IPS-20b (cell line): ENCODE data around the gene FBL.
A peak's percentile ranks its signal among the peaks of the same experiment; 100 is the strongest.
"Not testable (repeated sequence)": the region's sequence is repeated elsewhere in the genome, so short reads cannot be mapped to it uniquely, and the experiment has no call there.

ENCODE experiments used
- H3K27ac ChIP-seq: one replicate; pipeline ENCODE4 v1.5.1; 2013; ENCODE audit warnings: low read length
- H3K27me3 ChIP-seq: 2 replicates; pipeline ENCODE4 v1.6.1; 2013; ENCODE audit warnings: mild to moderate bottlenecking, low read length, inconsistent platforms; ENCODE audit not compliant: insufficient read depth
- H3K36me3 ChIP-seq: 2 replicates; pipeline ENCODE4 v1.6.1; 2013; ENCODE audit warnings: low read depth, mild to moderate bottlenecking, inconsistent platforms, low read length, moderate library complexity; ENCODE audit not compliant: insufficient read depth
- H3K4me1 ChIP-seq: 2 replicates; pipeline ENCODE4 v1.6.1; 2013; ENCODE audit warnings: mild to moderate bottlenecking, control low read depth, inconsistent platforms, low read length, moderate library complexity; ENCODE audit not compliant: insufficient read depth
- H3K4me3 ChIP-seq: 2 replicates; pipeline ENCODE4 v1.5.1; 2013; ENCODE audit warnings: mild to moderate bottlenecking, low read length, inconsistent platforms
- H3K9ac ChIP-seq: 2 replicates; pipeline ENCODE4 v1.6.1; 2013; ENCODE audit warnings: low read depth, mild to moderate bottlenecking, inconsistent platforms, low read length, moderate library complexity
- H3K9me3 ChIP-seq: 2 replicates; pipeline ENCODE4 v1.6.1; 2013; ENCODE audit warnings: mild to moderate bottlenecking, low read depth, low read length, inconsistent platforms; ENCODE audit not compliant: insufficient read depth

Gene FBL

DNA sequence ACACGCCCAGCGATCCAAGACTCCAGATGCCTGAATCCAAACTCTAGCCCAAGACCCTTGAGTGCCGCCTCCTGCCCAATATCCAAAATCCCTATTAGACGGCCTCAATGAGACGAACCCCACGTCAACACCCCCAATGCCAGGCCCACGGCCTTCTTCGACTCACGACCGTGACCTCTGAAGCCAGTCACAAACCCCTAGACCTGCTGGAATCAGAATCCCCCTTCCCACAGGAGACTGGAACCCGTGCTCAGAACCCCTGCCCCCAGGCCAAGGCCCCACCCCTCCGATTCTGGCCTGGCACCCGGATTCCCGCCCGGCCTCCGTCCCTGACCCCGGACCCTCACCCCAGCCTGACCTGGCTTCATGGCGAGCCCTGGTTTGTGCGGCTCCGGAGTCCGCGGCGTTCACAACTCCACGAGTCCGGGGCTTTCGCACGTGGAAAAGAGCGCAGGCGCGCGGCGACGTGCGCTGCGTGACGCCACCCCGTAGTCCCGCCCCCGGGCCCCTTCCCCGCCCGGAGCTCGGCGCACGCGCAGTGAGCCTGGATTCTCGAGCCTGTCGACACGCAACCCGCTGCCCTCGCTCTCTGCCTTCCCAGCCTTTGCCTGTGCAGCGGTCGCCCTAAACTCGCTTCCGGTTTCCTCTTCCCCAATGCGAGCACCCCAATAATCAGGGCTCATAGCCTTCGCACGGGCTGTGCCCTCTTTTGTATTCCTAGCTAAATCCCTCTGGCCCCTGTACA, at the start of gene FBL:
FBL (minus strand) TSS at position 447 of the 745 bp plus-strand sequence; CDS start at position 368, 79 bp downstream.
- Histone ChIP-seq H3K9me3 (no peaks in the 10 kb centered on the region), H3K27ac (peak within 1 kb of the TSS; percentile 10), H3K27me3 (no peaks in the 10 kb centered on the region), H3K4me3 (peak within 1 kb of the TSS; percentile 84), H3K9ac (peak within 1 kb of the TSS; percentile 88), H3K4me1 (peaks cover 19% of the 10 kb centered on the region), H3K36me3 (peaks cover 6% of the 10 kb centered on the region)

DNA sequence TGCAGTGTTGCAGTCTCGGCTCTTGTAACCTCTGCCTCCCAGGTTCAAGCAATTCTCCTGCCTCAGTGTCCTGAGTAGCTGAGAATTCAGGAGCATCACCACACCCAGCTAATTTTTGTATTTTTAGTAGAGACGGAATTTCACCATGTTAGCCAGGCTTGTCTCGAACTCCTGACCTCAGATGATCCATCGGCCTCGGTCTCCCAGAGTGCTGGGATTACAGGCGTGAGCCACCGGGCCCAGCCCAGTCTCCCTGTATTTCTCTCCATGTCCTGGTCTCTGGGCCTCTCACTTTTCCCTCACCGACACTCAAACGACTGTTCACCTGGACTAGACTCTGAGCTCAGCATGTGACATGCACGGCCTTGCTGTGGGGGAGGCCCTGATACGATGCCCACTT, 48.9 kb upstream of the FBL start:
- H3K36me3 ChIP-seq, H3K9ac ChIP-seq, H3K4me3 ChIP-seq, H3K4me1 ChIP-seq, H3K27me3 ChIP-seq, H3K27ac ChIP-seq, H3K9me3 ChIP-seq: not testable (repeated sequence)

DNA sequence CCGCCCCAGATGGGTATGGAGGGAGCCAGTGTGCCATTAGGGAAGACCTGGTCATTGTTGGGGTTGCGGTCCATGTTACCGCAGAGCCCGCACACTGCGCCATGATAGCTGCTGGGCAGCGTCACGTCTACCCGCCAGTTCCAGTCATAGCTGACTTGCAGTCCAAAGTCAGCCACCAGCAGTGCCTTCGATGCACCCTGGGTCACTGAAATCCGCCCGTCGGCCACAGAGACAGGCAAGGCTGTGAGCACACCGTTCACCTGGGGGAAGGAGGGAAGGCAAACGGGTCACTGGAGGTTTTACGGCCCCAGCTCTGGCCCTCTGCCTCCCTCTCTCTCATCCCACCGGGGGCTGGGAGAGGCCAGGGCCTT, 48.0 kb upstream of the FBL start:
- H3K27ac ChIP-seq, H3K36me3 ChIP-seq, H3K9ac ChIP-seq: not testable (repeated sequence)

DNA sequence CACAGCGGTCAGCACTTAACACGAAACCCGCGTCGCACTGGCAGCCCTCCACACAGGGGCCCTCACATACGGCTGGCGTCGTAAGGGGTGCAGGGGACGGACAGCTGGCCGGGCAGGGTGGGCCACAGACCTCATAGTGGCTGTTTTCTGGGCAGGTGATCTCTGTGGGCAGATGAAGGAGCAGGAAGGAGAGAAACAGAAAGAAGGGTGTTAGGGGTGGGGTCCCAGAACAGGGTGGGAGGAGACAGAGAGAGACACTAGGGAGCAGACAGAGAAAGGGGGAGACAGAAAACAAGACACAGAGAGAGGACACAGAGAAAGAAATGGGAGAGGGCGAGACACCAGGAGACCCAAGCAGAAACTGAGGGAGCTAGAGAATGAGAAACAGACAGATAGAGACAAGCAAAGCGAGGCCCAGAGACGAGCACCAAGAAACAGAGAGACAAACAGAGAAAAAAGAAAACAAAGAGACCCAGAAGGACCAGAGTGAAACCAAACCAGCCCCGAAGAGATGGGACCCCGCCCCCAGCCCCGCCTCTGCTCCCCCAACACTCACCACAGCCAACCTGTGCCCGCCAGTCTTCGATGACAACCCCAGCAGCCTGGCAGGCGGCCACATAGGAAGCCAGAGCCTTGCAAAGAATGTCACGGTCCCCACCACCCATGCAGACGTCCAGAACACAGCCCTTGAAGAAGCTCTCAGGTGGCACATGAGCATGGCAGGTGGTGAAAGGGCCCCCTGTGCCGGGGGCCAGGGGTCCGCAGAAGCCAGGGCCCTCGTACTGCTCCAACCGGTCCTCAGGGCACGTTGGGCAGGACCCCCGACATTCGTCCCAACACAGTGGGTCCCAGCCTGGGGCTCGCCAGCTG, 47.4 kb upstream of the FBL start:
- not testable (repeated sequence) for H3K9me3 ChIP-seq, H3K4me3 ChIP-seq, H3K9ac ChIP-seq, H3K4me1 ChIP-seq, H3K27me3 ChIP-seq, H3K27ac ChIP-seq, H3K36me3 ChIP-seq

More for the DNA sequence above, 48.0 kb upstream of the FBL start:
- not testable (repeated sequence) for H3K27me3 ChIP-seq, H3K4me1 ChIP-seq, H3K4me3 ChIP-seq, H3K9me3 ChIP-seq

DNA sequence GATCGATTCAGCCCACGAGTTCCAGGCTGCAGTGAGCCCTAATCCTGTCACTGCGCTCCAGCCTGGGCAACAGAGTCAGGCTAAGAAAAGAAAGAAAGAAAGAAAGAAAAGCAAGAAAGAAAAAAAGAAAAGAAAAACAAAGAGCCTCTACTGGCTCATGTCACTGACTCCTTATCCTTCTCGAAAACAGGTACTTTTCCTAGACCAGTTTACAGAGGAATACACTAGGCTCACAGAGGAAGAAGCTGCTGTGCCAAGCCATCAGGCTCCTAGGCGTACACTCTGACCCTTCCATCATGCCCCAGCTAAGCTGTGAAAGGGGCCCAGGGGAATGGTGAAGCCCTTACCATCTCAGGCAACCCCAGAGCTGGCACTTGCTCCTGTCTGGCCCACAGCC, 46.3 kb upstream of the FBL start:
- not testable (repeated sequence) for H3K27me3 ChIP-seq, H3K27ac ChIP-seq, H3K4me3 ChIP-seq, H3K4me1 ChIP-seq, H3K9me3 ChIP-seq, H3K9ac ChIP-seq, H3K36me3 ChIP-seq

DNA sequence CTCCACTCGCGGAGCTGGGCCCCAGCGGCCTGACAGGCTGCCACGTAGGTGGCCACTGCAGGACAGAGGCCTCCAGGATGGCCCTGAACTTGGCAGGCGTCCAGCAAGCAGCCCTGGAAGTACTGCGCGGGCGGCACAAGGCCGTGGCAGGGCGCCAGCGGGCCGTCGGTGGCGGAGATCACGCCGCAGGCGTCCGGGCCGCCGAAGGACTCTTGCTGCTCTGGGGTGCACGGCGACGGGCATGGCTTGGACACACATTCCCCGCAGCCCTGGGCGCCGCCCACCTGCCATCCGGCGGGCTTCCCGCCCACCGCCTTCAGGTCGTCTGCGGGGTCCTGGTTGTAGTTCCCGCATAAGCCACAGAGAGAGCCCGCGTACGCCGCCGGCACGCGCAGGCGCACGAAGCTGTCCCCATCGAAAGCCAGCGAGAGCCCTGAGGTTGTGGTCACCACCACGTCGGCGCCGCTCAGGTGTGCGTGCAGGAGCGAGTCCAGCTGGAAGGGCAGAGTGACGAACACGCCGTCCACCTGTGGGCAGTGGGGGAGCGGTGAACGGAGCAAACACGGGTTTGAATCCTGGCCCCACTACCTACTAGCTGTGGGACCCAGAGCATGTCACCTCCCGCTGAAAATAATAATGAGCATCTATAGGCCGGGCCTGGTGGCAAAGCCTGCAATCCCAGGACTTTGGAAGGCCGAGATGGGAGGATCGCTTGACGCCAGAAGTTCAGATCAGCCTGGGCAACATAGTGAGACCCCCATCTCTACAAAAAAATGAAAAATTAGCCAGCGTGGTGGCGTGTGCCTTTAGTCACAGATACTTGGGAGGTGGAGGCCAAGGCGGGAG, 45.7 kb upstream of the FBL start:
- not testable (repeated sequence) for H3K27ac ChIP-seq, H3K4me1 ChIP-seq, H3K9ac ChIP-seq, H3K27me3 ChIP-seq, H3K4me3 ChIP-seq, H3K36me3 ChIP-seq, H3K9me3 ChIP-seq

DNA sequence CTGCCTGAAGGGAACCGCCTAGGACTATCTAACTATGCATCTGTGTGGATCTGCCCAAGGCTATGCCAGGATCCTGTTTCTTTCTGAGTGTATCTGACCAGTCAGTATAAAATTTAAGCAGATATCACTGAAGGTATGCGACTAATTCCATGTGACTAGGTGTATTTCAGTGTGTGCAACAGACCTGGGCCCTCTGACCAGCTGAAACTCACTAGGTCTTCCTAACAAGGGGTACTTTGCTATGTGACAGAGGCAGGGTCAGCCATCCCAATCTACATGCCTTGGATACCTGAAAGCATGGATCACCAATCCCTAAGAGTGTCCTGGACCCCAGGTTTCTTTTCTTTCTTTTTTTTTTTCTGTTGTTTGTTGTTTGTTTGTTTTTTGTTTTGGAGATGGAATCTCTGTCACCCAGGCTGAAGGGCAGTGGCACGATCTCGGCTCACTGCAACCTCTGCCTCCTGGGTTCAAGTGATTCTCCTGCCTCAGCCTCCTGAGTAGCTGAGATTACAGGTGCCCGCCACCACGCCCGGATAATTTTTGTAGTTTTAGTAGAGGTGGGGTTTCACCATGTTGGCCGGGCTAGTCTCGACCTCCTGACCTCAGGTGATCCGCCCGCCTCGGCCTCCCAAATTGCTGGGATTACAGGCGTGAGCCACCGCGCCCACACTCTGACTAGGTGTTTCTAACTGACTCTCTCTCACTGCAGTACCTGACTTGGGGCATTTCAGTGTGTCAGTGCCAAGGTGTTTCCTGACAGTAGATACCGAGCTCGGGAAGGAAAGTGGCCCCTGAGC, 44.8 kb upstream of the FBL start:
- H3K27me3 ChIP-seq: no peaks in the 10 kb centered on the region
- no peaks in the 10 kb centered on the region for H3K9me3 ChIP-seq
- H3K27ac ChIP-seq: no peak overlapping the region
- H3K36me3 ChIP-seq: no peaks in the 10 kb centered on the region
- no peaks in the 10 kb centered on the region for H3K4me1 ChIP-seq
- H3K9ac ChIP-seq: no peak overlapping the region
- H3K4me3 ChIP-seq: no peak overlapping the region

DNA sequence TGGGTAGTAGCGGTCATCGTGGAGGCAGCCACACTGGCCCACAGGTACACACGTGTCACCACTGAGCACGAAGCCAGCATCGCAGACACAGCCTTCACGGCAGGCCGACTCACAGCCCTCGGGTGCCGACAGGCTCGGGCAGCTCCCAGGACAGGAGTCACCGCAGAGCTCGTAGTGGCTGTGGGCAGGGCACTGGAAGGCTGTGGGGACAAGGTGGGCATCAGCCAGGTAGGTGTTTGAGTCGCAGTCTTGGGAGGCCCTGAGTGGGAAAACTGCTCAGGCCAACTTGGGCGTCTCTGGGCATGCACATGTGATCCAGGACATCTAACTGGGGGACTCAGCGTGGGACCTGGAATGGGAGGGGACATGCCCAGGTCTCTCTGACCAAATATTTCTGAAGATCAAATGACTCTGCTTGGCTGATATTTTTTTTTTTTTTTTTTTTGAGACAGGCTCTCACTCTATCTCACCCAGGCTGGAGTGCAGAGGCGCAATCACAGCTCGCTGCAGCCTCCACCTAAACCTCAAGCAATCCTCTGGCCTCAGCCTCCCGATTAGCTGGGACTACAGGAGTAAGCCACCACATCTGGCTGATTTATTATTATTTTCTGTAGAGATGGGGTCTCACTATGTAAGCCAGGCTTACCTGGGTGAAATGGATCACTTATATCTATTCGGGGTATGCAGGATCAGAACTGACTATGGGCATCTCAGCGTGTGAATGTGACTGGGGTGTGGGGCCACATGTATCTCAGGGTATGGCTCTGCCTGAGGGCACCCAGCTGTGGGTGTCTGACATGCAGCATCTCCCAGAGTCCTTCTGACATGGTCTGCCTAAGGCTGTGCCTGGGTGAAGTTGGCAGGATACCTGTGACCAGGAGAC, 43.9 kb upstream of the FBL start:
- not testable (repeated sequence) for H3K9me3 ChIP-seq, H3K9ac ChIP-seq, H3K27me3 ChIP-seq, H3K27ac ChIP-seq, H3K36me3 ChIP-seq, H3K4me3 ChIP-seq, H3K4me1 ChIP-seq

DNA sequence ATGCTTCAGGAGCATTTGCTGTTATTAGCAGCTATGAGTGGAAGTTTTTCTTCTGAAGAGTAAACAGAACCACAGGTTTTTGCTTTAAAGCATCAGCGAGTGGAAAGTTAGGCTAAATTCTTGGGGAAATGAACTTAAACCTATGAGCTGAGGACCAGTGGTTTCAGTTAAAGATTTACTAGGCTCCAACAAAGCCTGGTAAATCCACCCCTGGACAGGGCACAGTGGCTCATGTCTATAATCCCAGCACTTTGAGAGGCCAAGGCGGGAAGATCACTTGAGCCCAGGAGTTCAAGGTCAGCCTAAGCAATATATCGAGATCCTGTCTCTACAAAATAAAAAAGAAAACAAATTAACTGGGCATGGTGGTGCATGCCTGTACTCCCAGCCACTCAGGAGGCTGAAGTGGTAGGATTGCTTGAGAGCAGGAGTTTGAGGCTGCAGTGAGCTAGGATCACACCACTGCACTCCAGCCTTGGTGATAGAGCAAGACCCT, 41.3 kb upstream of the FBL start:
- not testable (repeated sequence) for H3K4me3 ChIP-seq, H3K9me3 ChIP-seq, H3K27me3 ChIP-seq, H3K9ac ChIP-seq, H3K27ac ChIP-seq, H3K36me3 ChIP-seq, H3K4me1 ChIP-seq

DNA sequence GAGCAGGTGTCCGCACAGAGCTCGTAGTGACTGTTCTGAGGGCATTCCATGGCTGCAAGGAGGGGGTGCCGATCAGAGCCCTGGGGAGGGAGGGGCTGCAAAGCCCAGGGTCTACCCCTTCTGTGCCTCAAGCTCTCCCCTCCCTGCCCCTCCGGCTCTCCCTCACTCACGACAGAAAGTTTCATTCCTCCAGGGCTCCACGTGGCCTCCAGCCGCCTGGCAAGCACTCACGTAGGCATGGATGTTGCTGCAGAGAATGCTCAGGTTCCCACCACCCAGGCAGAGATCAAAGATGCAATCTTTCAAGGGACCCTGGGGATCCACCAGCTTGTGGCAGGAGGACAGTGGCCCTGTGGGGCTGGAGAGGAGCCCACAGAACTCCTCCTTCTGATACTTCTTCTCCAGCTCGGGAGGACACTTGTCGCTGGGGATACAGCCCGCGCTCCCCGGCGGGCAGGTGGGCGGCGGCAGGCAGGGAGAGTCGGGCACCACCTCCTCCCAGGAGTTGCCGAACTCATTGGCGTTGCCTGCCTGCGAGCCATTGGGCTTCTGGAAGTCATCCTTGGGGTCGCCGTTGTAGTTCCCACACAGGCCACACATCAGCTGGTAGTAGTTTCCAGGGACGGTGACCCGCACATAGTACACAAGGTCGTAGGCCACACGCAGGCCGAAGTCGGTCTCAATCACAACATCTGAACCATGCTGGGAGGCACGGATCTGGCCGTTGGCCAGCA, 39.8 kb upstream of the FBL start:
- H3K27me3 ChIP-seq, H3K4me1 ChIP-seq, H3K4me3 ChIP-seq: not testable (repeated sequence)

More for the DNA sequence above, 39.8 kb upstream of the FBL start:
- H3K27ac ChIP-seq, H3K9ac ChIP-seq, H3K36me3 ChIP-seq, H3K9me3 ChIP-seq: not testable (repeated sequence)
